Astrocyte (in vitro differentiated cells and primary cell): ENCODE data around the gene SBF2. TPM values are rescaled to one million over a fixed set of nuclear protein-coding genes. Genes with fewer than 3 reads are reported as not detected.

Experiments used
- DNase-seq: peaks from one replicate; pipeline ENCODE4 v3.0.0-alpha.2; 2010; ENCODE audit warnings: low read depth
- FAIRE-seq: peaks from 2 replicates; lab custom pipeline; 2011; peaks lifted over from hg19 to GRCh38; lab: Jason Lieb, UNC
- H2AFZ ChIP-seq: 2 replicates; pipeline ENCODE4 v1.6.0; 2012; ENCODE audit warnings: low read depth, low read length, inconsistent platforms
- H3K27ac ChIP-seq: 2 replicates; pipeline ENCODE4 v1.5.1; 2011; ENCODE audit warnings: low read depth, low read length, inconsistent platforms
- H3K27me3 ChIP-seq: 2 replicates; pipeline ENCODE4 v1.6.0; 2011; ENCODE audit warnings: low read length, inconsistent platforms; ENCODE audit not compliant: insufficient read depth
- H3K36me3 ChIP-seq: 2 replicates; pipeline ENCODE4 v1.5.1; 2011; ENCODE audit warnings: low read length, inconsistent platforms; ENCODE audit not compliant: insufficient read depth
- H3K4me1 ChIP-seq: 2 replicates; pipeline ENCODE4 v1.5.1; 2011; ENCODE audit warnings: low read length, inconsistent platforms; ENCODE audit not compliant: insufficient read depth
- H3K4me2 ChIP-seq: 2 replicates; pipeline ENCODE4 v1.6.0; 2012; ENCODE audit warnings: low read length, inconsistent platforms
- H3K4me3 ChIP-seq: 2 replicates; pipeline ENCODE4 v1.5.1; 2011; ENCODE audit warnings: low read depth, mild to moderate bottlenecking, low read length, inconsistent platforms; ENCODE audit not compliant: insufficient read depth
- H3K79me2 ChIP-seq: 2 replicates; pipeline ENCODE4 v1.6.0; 2012; ENCODE audit warnings: mild to moderate bottlenecking, low read length, inconsistent platforms; ENCODE audit not compliant: insufficient read depth
- H3K9ac ChIP-seq: 2 replicates; pipeline ENCODE4 v1.6.0; 2012; ENCODE audit warnings: mild to moderate bottlenecking, low read length, inconsistent platforms
- H3K9me3 ChIP-seq: 2 replicates; pipeline ENCODE4 v1.5.1; 2012; ENCODE audit warnings: low read depth, mild to moderate bottlenecking, low read length, inconsistent platforms; ENCODE audit not compliant: insufficient read depth
- H4K20me1 ChIP-seq: 2 replicates; pipeline ENCODE4 v1.6.0; 2012; ENCODE audit warnings: low read length, inconsistent platforms; ENCODE audit not compliant: insufficient read depth
- H3K27ac Mint-ChIP-seq: one replicate; pipeline ENCODE4 v1.8.0; 2021; ENCODE audit warnings: mild to moderate bottlenecking, mixed read lengths; ENCODE audit not compliant: unreplicated experiment
- H3K27me3 Mint-ChIP-seq: one replicate; pipeline ENCODE4 v1.8.0; 2021; ENCODE audit warnings: low read depth, mixed read lengths; ENCODE audit not compliant: unreplicated experiment
- H3K36me3 Mint-ChIP-seq: one replicate; pipeline ENCODE4 v1.8.0; 2021; ENCODE audit warnings: low read depth, mixed read lengths; ENCODE audit not compliant: unreplicated experiment
- H3K4me1 Mint-ChIP-seq: one replicate; pipeline ENCODE4 v1.8.0; 2021; ENCODE audit warnings: low read depth, mixed read lengths; ENCODE audit not compliant: unreplicated experiment
- H3K4me3 Mint-ChIP-seq: one replicate; pipeline ENCODE4 v1.8.0; 2021; ENCODE audit warnings: mild to moderate bottlenecking, moderate library complexity, mixed read lengths; ENCODE audit not compliant: unreplicated experiment
- H3K9me3 Mint-ChIP-seq: one replicate; pipeline ENCODE4 v1.8.0; 2021; ENCODE audit warnings: mild to moderate bottlenecking, mixed read lengths; ENCODE audit not compliant: unreplicated experiment
- CTCF ChIP-seq: IDR thresholded peaks from 2 replicates; pipeline ENCODE4 v1.5.1; 2011; ENCODE audit warnings: low read depth, mild to moderate bottlenecking, inconsistent platforms, low read length, moderate library complexity; ENCODE audit not compliant: insufficient read depth
- EZH2 ChIP-seq: IDR thresholded peaks from 2 replicates; pipeline ENCODE4 v1.6.1; 2012; ENCODE audit warnings: mild to moderate bottlenecking, low read length, inconsistent platforms; ENCODE audit not compliant: insufficient read depth
- total RNA-seq: library from RNA; stranded (reverse); gene quantifications from 2 replicates; pipeline ENCODE4 v1.2.1, GENCODE V29; 2021

The SBF2 gene
- total RNA-seq, 1 donor from 2014 or later = 50.0 TPM

GRCh38 chr11:9971894-9972293, 322.1 kb downstream of the SBF2 start:
- Histone ChIP-seq H3K36me3 (peaks cover 3% of the 10 kb centered on the region), H3K79me2 (no peaks in the 10 kb centered on the region), H3K27ac (no peak overlapping the region), H3K4me2 (no peak overlapping the region), H2AFZ (no peak overlapping the region), H3K9ac (no peak overlapping the region), H3K9me3 (no peaks in the 10 kb centered on the region), H3K4me3 (no peak overlapping the region), H3K4me1 (no peaks in the 10 kb centered on the region), H4K20me1 (no peaks in the 10 kb centered on the region), H3K27me3 (no peaks in the 10 kb centered on the region)
- no peaks in the 10 kb centered on the region for H3K9me3 Mint-ChIP-seq
- FAIRE-seq (no peak), DNase-seq (no peak)
- no peak overlapping the region for H3K4me3 Mint-ChIP-seq
- H3K4me1 Mint-ChIP-seq = peaks cover 16% of the 10 kb centered on the region
- no peaks in the 10 kb centered on the region for H3K27me3 Mint-ChIP-seq
- peaks cover 2% of the 10 kb centered on the region for H3K36me3 Mint-ChIP-seq
- no peak overlapping the region for H3K27ac Mint-ChIP-seq
- TF ChIP-seq EZH2 (no peak), CTCF (no peak)

- Mint-ChIP-seq H3K4me1 (peaks cover 12% of the 10 kb centered on the region), H3K4me3 (no peak overlapping the region), H3K9me3 (no peaks in the 10 kb centered on the region), H3K36me3 (no peaks in the 10 kb centered on the region), H3K27me3 (no peaks in the 10 kb centered on the region), H3K27ac (no peak overlapping the region)
- Histone ChIP-seq H3K4me2 (no peak overlapping the region), H3K27me3 (no peaks in the 10 kb centered on the region), H3K9me3 (no peaks in the 10 kb centered on the region), H2AFZ (no peak overlapping the region), H4K20me1 (no peaks in the 10 kb centered on the region), H3K36me3 (peaks cover 5% of the 10 kb centered on the region), H3K4me3 (no peak overlapping the region), H3K27ac (no peak overlapping the region), H3K4me1 (no peaks in the 10 kb centered on the region), H3K79me2 (no peaks in the 10 kb centered on the region), H3K9ac (no peak overlapping the region)
- FAIRE-seq (no peak), DNase-seq (no peak)
- TF ChIP-seq EZH2 (no peak), CTCF (no peak)
Observed at GRCh38 chr11:9969068-9969467, 325.0 kb downstream of the SBF2 start.

GRCh38 chr11:9962722-9963121, 331.3 kb downstream of the SBF2 start:
- H3K9ac ChIP-seq = no peak overlapping the region
- Mint-ChIP-seq H3K9me3 (peaks cover 2% of the 10 kb centered on the region), H3K4me3 (no peak overlapping the region), H3K27ac (no peak overlapping the region), H3K4me1 (no peaks in the 10 kb centered on the region), H3K27me3 (no peaks in the 10 kb centered on the region), H3K36me3 (peaks cover 18% of the 10 kb centered on the region)
- no peak for DNase-seq
- H4K20me1 ChIP-seq = no peaks in the 10 kb centered on the region
- no peaks in the 10 kb centered on the region for H3K79me2 ChIP-seq
- no peak overlapping the region for H3K4me2 ChIP-seq
- H3K4me3 ChIP-seq = no peak overlapping the region
- H3K4me1 ChIP-seq = no peaks in the 10 kb centered on the region
- H3K36me3 ChIP-seq = peaks cover 2% of the 10 kb centered on the region
- no peak overlapping the region for H2AFZ ChIP-seq
- FAIRE-seq = no peak
- H3K27ac ChIP-seq = no peak overlapping the region
- TF ChIP-seq EZH2 (no peak), CTCF (no peak)
- H3K9me3 ChIP-seq = no peaks in the 10 kb centered on the region
- H3K27me3 ChIP-seq = no peaks in the 10 kb centered on the region
